GM12873 (cell line): ENCODE data around the gene CD55.

Experiments
- CTCF ChIP-seq: IDR thresholded peaks from 2 replicates; pipeline ENCODE4 v1.5.1; 2012; ENCODE audit warnings: low read depth, mild to moderate bottlenecking, moderate library complexity, low read length, control low read depth; ENCODE audit not compliant: insufficient read depth; ENCODE audit errors: missing control alignments

The CD55 gene

GRCh38 chr1:207298186-207298585 lies 23.3 kb upstream of the CD55 start:
- no peak for TF ChIP-seq CTCF

- no peak for TF ChIP-seq CTCF
Observed at GRCh38 chr1:207298636-207299398, 22.7 kb upstream of the CD55 start.

- no peak for TF ChIP-seq CTCF
Observed at GRCh38 chr1:207300970-207301369, 20.5 kb upstream of the CD55 start.

GRCh38 chr1:207302618-207303393 lies 18.7 kb upstream of the CD55 start:
- no peak for TF ChIP-seq CTCF

- TF ChIP-seq CTCF = no peak
Observed at GRCh38 chr1:207304710-207305488, 16.6 kb upstream of the CD55 start.

- TF ChIP-seq CTCF = no peak
Observed at GRCh38 chr1:207305489-207305873, 16.0 kb upstream of the CD55 start.

- TF ChIP-seq CTCF = no peak
Observed at GRCh38 chr1:207306023-207306422, 15.5 kb upstream of the CD55 start.
